Peyer's patch (tissue), 4 donors: ENCODE data around the gene F5. TPM values are rescaled to one million over a fixed set of nuclear protein-coding genes. Genes with fewer than 3 reads are reported as not detected.

Experiments used
- DNase-seq, 3 donors: peaks; one replicate each; pipeline ENCODE4 v3.0.0-alpha.2; 2017 to 2019
- H3K27ac ChIP-seq, 4 donors: fragments of 200-600 bp; sonication (generic); one replicate each; pipeline ENCODE4 v1.5.1; 2016 to 2019
- H3K27me3 ChIP-seq, 2 donors: fragments of 200-600 bp; sonication (generic); one replicate each; pipeline ENCODE4 v1.5.1; 2019
- H3K36me3 ChIP-seq, 3 donors: fragments of 200-600 bp; sonication (generic); one replicate each; pipeline ENCODE4 v1.5.1; 2016 to 2019
- H3K4me1 ChIP-seq, 4 donors: fragments of 200-600 bp; sonication (generic); one replicate each; pipeline ENCODE4 v1.5.1; 2016 to 2019
- H3K4me3 ChIP-seq, 4 donors: fragments of 200-600 bp; sonication (generic); 1 replicate in 3 of 4; 2 replicates in 1 of 4; pipeline ENCODE4 v1.5.1; 2016 to 2019; ENCODE audit warnings: mild to moderate bottlenecking in 1 of 4
- H3K9me3 ChIP-seq, 4 donors: fragments of 200-600 bp; sonication (generic); one replicate each; pipeline ENCODE4 v1.5.1; 2016 to 2019; ENCODE audit warnings: mild to moderate bottlenecking in 1 of 4
- POLR2A ChIP-seq, 2 donors: fragments of 450-650 bp; IDR thresholded peaks; one replicate each; pipeline ENCODE4 v1.5.1; 2017; ENCODE audit warnings: antibody characterized with exemption in 2 of 2, mild to moderate bottlenecking in 2 of 2, moderate library complexity in 2 of 2
- total RNA-seq, 4 donors: library from RNA; depleted of rRNA; stranded (reverse); fragments of >200 nt; gene quantifications; one replicate each; pipeline ENCODE4 v1.1.0, GENCODE V29; 2016
- TF ChIP-seq, protein P1 (sequence below), 6 experiments: fragments of 450-650 bp in 4 of 6; fragments of 200-600 bp in 2 of 6; sonication (generic) in 1 of 6; IDR thresholded peaks; one replicate each; pipeline ENCODE4 v1.5.1; 2017 to 2019; ENCODE audit warnings: antibody characterized with exemption in 6 of 6, mild to moderate bottlenecking in 3 of 6, moderate library complexity in 1 of 6

F5 gene
- total RNA-seq, 4 donors from 2014 or later, result 0.18 to 0.80 (median 0.28) TPM; not detected in 1

DNA sequence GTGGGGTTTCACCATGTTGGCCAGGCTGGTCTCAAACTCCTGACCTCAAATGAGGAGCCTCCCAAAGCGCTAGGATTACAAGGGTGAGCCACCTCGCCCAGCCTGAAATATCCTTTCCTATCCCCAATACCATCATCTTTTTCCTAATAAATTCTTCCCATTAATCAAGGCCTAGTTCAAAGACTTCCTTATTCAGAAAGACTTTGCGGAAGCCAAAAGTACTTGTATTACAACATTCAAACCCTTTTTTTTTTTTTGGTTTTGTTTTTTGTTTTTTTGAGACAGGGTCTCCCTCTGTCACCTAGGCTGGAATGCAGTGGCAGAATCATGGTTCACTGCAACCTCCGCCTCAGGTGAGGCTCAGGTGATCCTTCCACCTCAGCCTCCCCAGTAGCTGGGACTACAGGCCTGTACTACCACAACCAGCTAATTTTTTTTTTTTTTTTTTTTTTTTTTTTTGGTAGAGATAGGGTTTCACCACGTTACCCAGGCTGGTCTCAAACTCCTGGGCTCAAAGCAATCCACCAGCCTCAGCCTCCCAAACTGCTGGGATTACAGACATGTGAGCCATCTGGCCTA lies 108.1 kb downstream of the F5 start:
- DNase-seq, result no peak
- no peak overlapping the region for H3K4me3 ChIP-seq
- no peak for TF ChIP-seq POLR2A (IDR thresholded peaks at IDR 0.05)
- TF ChIP-seq, protein P1, sequence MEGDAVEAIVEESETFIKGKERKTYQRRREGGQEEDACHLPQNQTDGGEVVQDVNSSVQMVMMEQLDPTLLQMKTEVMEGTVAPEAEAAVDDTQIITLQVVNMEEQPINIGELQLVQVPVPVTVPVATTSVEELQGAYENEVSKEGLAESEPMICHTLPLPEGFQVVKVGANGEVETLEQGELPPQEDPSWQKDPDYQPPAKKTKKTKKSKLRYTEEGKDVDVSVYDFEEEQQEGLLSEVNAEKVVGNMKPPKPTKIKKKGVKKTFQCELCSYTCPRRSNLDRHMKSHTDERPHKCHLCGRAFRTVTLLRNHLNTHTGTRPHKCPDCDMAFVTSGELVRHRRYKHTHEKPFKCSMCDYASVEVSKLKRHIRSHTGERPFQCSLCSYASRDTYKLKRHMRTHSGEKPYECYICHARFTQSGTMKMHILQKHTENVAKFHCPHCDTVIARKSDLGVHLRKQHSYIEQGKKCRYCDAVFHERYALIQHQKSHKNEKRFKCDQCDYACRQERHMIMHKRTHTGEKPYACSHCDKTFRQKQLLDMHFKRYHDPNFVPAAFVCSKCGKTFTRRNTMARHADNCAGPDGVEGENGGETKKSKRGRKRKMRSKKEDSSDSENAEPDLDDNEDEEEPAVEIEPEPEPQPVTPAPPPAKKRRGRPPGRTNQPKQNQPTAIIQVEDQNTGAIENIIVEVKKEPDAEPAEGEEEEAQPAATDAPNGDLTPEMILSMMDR (IDR thresholded peaks at IDR 0.05), result no peak
- no peak overlapping the region for H3K27ac ChIP-seq
- peaks cover 0 to 13% (median 0%) of the 10 kb centered on the region in 3 donors for H3K36me3 ChIP-seq
- H3K9me3 ChIP-seq, result no peaks in the 10 kb centered on the region
- H3K4me1 ChIP-seq, result no peaks in the 10 kb centered on the region
- H3K27me3 ChIP-seq, result no peaks in the 10 kb centered on the region

DNA sequence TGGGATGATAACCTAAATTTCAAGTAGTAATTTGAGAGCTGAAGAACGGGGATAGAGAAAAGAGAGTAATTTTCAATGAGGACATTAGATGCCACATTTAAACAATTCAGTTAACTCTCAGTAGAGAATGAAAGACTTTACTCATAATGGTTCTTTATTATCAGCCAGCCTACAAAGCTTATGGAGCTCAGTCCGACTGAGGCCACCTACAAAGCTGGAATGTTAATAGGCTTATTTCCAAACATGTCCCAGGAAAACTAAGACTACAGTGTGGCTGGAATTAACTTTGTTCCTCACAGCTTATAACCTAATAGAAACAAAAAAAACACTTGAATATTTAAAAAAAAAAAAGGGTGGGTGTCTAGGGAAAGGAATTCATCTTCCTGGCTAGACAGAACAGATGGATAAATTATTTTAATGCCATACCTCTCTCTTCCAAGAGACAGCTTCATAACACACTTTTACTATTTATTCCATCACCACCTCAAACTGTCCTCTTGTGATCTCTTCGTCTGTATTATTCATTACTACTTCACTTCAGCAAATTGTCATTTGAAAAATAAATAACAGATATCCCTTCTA lies 110.4 kb downstream of the F5 start:
- TF ChIP-seq, protein P1 (IDR thresholded peaks at IDR 0.05), result no peak
- no peak for TF ChIP-seq POLR2A (IDR thresholded peaks at IDR 0.05)
- no peak overlapping the region for H3K27ac ChIP-seq
- H3K27me3 ChIP-seq, result no peaks in the 10 kb centered on the region

DNA sequence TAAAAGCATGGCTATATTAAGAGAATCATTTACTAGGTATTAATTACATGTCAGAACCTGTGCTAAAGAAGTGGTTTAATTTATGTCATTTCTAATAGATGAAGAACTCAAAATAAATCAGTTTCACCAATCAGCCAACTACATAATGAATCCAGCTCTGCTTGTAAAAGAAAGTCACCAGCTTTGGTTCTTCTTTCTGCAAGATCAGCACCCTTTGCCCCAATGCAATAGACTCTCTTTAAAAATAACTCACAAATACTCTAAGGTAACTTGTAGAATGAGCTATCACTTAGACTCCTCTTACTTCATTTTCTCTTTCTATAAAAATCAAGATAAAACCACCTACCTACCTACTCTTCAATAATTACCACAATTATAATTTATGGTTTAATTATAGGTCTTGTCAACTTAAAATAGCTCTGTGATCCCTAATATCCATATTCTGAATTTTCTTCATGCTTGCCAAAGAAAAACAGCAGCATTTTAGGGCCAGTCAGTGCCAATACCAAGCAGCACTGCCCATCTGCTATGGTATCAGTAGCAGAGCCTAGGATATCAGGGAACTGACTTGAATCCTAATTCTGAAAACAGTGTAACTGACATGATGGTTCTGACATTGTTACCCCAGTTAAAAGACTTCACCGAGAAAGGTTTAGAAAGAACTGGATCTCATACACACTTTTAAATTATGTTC lies 111.8 kb downstream of the F5 start:
- no peak overlapping the region for H3K27ac ChIP-seq
- no peak for DNase-seq
- peaks cover 0 to 13% (median 0%) of the 10 kb centered on the region in 3 donors for H3K36me3 ChIP-seq
- no peak for TF ChIP-seq POLR2A (IDR thresholded peaks at IDR 0.05)
- TF ChIP-seq, protein P1 (IDR thresholded peaks at IDR 0.05), result no peak
- no peaks in the 10 kb centered on the region for H3K9me3 ChIP-seq
- H3K4me3 ChIP-seq, result no peak overlapping the region
- no peaks in the 10 kb centered on the region for H3K27me3 ChIP-seq
- H3K4me1 ChIP-seq, result no peaks in the 10 kb centered on the region

More for the DNA sequence above, 110.4 kb downstream of the F5 start:
- Histone ChIP-seq H3K9me3 (no peaks in the 10 kb centered on the region), H3K4me3 (no peak overlapping the region), H3K4me1 (no peaks in the 10 kb centered on the region), H3K36me3 (peaks cover 0 to 13% (median 0%) of the 10 kb centered on the region in 3 donors)
- DNase-seq, result no peak

DNA sequence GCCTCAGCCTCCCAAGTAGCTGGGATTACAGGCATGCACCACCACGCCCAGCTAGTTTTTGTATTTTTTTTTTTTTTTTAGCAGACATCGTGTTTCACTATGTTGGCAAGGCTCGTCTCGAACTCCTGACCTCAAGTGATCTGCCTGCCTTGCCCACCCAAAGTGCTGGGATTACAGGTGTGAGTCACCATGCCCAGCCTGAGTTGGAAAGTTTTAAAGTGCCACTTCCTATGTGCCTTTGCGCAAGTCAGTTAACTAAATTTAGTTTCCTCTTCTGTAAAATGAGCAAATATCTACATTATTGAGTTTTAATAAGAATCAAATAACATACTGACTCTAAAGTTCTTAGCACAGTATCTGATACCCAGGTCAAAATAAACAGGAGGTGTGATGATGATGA lies 112.9 kb downstream of the F5 start:
- no peak for DNase-seq
- H3K4me1 ChIP-seq, result no peaks in the 10 kb centered on the region
- H3K36me3 ChIP-seq, result peaks cover 0 to 13% (median 0%) of the 10 kb centered on the region in 3 donors
- no peak for TF ChIP-seq POLR2A (IDR thresholded peaks at IDR 0.05)
- TF ChIP-seq, protein P1 (IDR thresholded peaks at IDR 0.05), result no peak
- no peak overlapping the region for H3K27ac ChIP-seq
- no peaks in the 10 kb centered on the region for H3K9me3 ChIP-seq
- no peaks in the 10 kb centered on the region for H3K27me3 ChIP-seq
- no peak overlapping the region for H3K4me3 ChIP-seq

DNA sequence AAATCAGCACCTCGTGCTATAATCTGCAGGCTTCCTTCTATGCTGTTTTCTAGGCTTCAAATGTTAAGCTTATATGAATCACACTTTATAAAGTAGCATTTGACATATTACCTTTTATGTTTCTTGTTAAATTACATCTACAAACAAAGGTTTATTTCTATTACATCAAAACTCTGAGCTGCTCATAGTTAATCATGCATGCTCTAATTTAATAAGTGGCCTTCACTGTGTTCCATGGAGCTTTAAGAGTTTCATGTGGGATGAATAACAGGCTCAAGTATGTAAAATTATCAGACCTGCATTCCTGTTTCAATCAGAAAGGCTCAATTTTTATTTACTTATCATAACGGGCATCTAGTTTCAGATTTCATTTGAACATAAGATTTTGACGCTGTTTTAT lies 113.5 kb downstream of the F5 start:
- TF ChIP-seq POLR2A (IDR thresholded peaks at IDR 0.05), result no peak
- TF ChIP-seq, protein P1 (IDR thresholded peaks at IDR 0.05), result no peak
- Histone ChIP-seq H3K36me3 (peaks cover 0 to 16% (median 0%) of the 10 kb centered on the region in 3 donors), H3K9me3 (no peaks in the 10 kb centered on the region), H3K27ac (no peak overlapping the region), H3K4me3 (no peak overlapping the region), H3K27me3 (no peaks in the 10 kb centered on the region), H3K4me1 (no peaks in the 10 kb centered on the region)
- no peak for DNase-seq
